Lung (tissue), 12 donors: ENCODE measurements around the gene PINLYP. TPM values are rescaled to one million over a fixed set of nuclear protein-coding genes. Genes with fewer than 3 reads are reported as not detected.
"Not testable (repeated sequence)": the region's sequence is repeated elsewhere in the genome, so short reads cannot be mapped to it uniquely, and the experiment has no call there.

Experiments
- ATAC-seq: fragments of 200-7000 bp; cut with Tn5 transposase; one replicate; pipeline ENCODE4 v1.9.1; 2020; ENCODE audit warnings: moderate number of reproducible peaks; ENCODE audit not compliant: insufficient read depth, low FRiP score
- DNase-seq, 3 donors: peaks; one replicate each; pipeline ENCODE4 v3.0.0-alpha.2; 2013 to 2017
- H3K27ac ChIP-seq, 2 donors: one replicate each; pipeline ENCODE4 v1.5.1; 2013; ENCODE audit warnings: mild to moderate bottlenecking in 2 of 2, moderate library complexity in 2 of 2, control low read depth in 1 of 2, inconsistent platforms in 1 of 2, low read depth in 1 of 2, low read length in 1 of 2
- H3K27me3 ChIP-seq, 3 donors: one replicate each; pipeline ENCODE4 v1.5.1; 2013; ENCODE audit warnings: low read length in 2 of 3; ENCODE audit not compliant: control insufficient read depth in 3 of 3, insufficient read depth in 3 of 3
- H3K36me3 ChIP-seq, 4 donors: one replicate each; pipeline ENCODE4 v1.5.1; 2013; ENCODE audit warnings: low read length in 4 of 4, mild to moderate bottlenecking in 1 of 4, moderate library complexity in 1 of 4; ENCODE audit not compliant: control insufficient read depth in 4 of 4, insufficient read depth in 4 of 4
- H3K4me1 ChIP-seq, 5 donors: one replicate each; pipeline ENCODE4 v1.5.1; 2013; ENCODE audit warnings: low read length in 5 of 5, mild to moderate bottlenecking in 2 of 5, moderate library complexity in 1 of 5; ENCODE audit not compliant: control insufficient read depth in 5 of 5, insufficient read depth in 5 of 5
- H3K4me3 ChIP-seq: one replicate; pipeline ENCODE4 v1.5.1; 2013; ENCODE audit warnings: mild to moderate bottlenecking, control low read depth, moderate library complexity
- H3K9ac ChIP-seq, 2 donors: one replicate each; pipeline ENCODE4 v1.5.1; 2013; ENCODE audit warnings: low read length in 2 of 2, control low read depth in 1 of 2; ENCODE audit not compliant: insufficient read depth in 1 of 2
- H3K9me3 ChIP-seq, 4 donors: one replicate each; pipeline ENCODE4 v1.5.1; 2013; ENCODE audit warnings: low read length in 3 of 4, mild to moderate bottlenecking in 1 of 4, moderate library complexity in 1 of 4; ENCODE audit not compliant: control insufficient read depth in 4 of 4, insufficient read depth in 3 of 4
- CTCF ChIP-seq: IDR thresholded peaks from 2 replicates; pipeline ENCODE4 v1.5.1; 2012; ENCODE audit warnings: mild to moderate bottlenecking; ENCODE audit errors: control extremely low read depth, extremely low read depth
- WGBS, 2 donors: extraction: QIAGEN DNeasy Blood & Tissue Kit; methylation state at CpG; one replicate each; pipeline ENCODE4 v1.1.7; 2013; 5-methylcytosine and 5-hydroxymethylcytosine counted together
- polyA plus RNA-seq, 2 donors: library from polyadenylated mRNA; stranded (reverse); fragments of 200-250 nt; gene quantifications; one replicate each; pipeline ENCODE4 v1.2.1, GENCODE V29; 2013
- total RNA-seq, 2 donors: library from RNA; depleted of rRNA in 1 of 2; stranded (reverse); fragments of >200 nt in 1 of 2; gene quantifications; one replicate each; pipeline ENCODE4 v1.2.1, GENCODE V29; 2014 to 2021
- donor health status: control.
- donor health status: control.
- donor health status: Bipolar disorder and iron deficiency.
- donor health status: healthy.
- donor health status: DM: yes; HTN: yes; CAD: no.

The PINLYP gene
- total and polyA plus RNA-seq, 4 donors: 6.1 to 14.2 (median 8.4) TPM

GRCh38 chr19:43599635-43600295, 24.2 kb downstream of the PINLYP start:
- ATAC-seq: no peak
- Histone ChIP-seq H3K9ac (no peak overlapping the region), H3K36me3 (peaks cover 3 to 21% (median 6%) of the 10 kb centered on the region in 4 donors), H3K4me1 (peaks cover 0 to 17% (median 7%) of the 10 kb centered on the region in 5 donors), H3K27me3 (no peaks in the 10 kb centered on the region), H3K27ac (no peak overlapping the region), H3K4me3 (no peak overlapping the region), H3K9me3 (no peaks in the 10 kb centered on the region)
- 83 to 95% methylated on average over 4 of the region's 4 CpGs for WGBS, 2 donors
- no peak for TF ChIP-seq CTCF
- no peak for DNase-seq

- H3K4me1 ChIP-seq: peaks cover 0 to 14% (median 6%) of the 10 kb centered on the region in 5 donors
- not testable (repeated sequence) for H3K27ac ChIP-seq, DNase-seq, ATAC-seq, H3K27me3 ChIP-seq, H3K4me3 ChIP-seq, H3K9ac ChIP-seq, H3K9me3 ChIP-seq
- 84 to 86% methylated on average over 5 of the region's 5 CpGs for WGBS, 2 donors
- peaks cover 3 to 21% (median 6%) of the 10 kb centered on the region in 4 donors for H3K36me3 ChIP-seq
Measured at GRCh38 chr19:43600326-43600725, 24.7 kb downstream of the PINLYP start.

GRCh38 chr19:43605875-43606568, 30.4 kb downstream of the PINLYP start:
- H3K4me3 ChIP-seq: no peak overlapping the region
- H3K4me1 ChIP-seq: no peaks in the 10 kb centered on the region
- H3K27ac ChIP-seq: no peak overlapping the region
- no peaks in the 10 kb centered on the region for H3K27me3 ChIP-seq
- ATAC-seq: no peak
- no peak for DNase-seq
- no peak for TF ChIP-seq CTCF
- 87 to 88% methylated on average over 7 of the region's 7 CpGs for WGBS, 2 donors
- no peaks in the 10 kb centered on the region for H3K9me3 ChIP-seq
- no peak overlapping the region for H3K9ac ChIP-seq
- peaks cover 6 to 21% (median 14%) of the 10 kb centered on the region in 4 donors for H3K36me3 ChIP-seq

GRCh38 chr19:43606569-43607229, 31.1 kb downstream of the PINLYP start:
- H3K36me3 ChIP-seq: peaks cover 6 to 22% (median 12%) of the 10 kb centered on the region in 4 donors
- H3K9me3 ChIP-seq: no peaks in the 10 kb centered on the region
- H3K27me3 ChIP-seq: no peaks in the 10 kb centered on the region
- DNase-seq: no peak
- no peak overlapping the region for H3K9ac ChIP-seq
- no peaks in the 10 kb centered on the region for H3K4me1 ChIP-seq
- no peak for TF ChIP-seq CTCF
- H3K27ac ChIP-seq: no peak overlapping the region
- no peak for ATAC-seq
- no peak overlapping the region for H3K4me3 ChIP-seq
- 92 to 95% methylated on average over 7 of the region's 7 CpGs for WGBS, 2 donors
